Urinary bladder (tissue), 4 donors: ENCODE measurements around the gene SVIL. TPM values are rescaled to one million over a fixed set of nuclear protein-coding genes. Genes with fewer than 3 reads are reported as not detected.
"Not testable (repeated sequence)": the region's sequence is repeated elsewhere in the genome, so short reads cannot be mapped to it uniquely, and the experiment has no call there.

Experiments
- DNase-seq: peaks from one replicate; pipeline ENCODE4 v3.0.0-alpha.2; 2015; ENCODE audit errors: extremely low spot score
- H3K27ac ChIP-seq: one replicate; pipeline ENCODE4 v1.5.1; 2013; ENCODE audit warnings: low read depth, mild to moderate bottlenecking, moderate library complexity
- H3K36me3 ChIP-seq: one replicate; pipeline ENCODE4 v1.6.1; 2013; ENCODE audit warnings: mild to moderate bottlenecking, moderate library complexity; ENCODE audit not compliant: insufficient read depth
- H3K4me1 ChIP-seq: one replicate; pipeline ENCODE4 v1.6.1; 2013; ENCODE audit warnings: mild to moderate bottlenecking, moderate library complexity; ENCODE audit not compliant: insufficient read depth
- H3K4me3 ChIP-seq: one replicate; pipeline ENCODE4 v1.5.1; 2013; ENCODE audit warnings: low read depth, low read length
- WGBS: extraction: QIAGEN DNeasy Blood & Tissue Kit; methylation state at CpG from one replicate; pipeline ENCODE4 v1.1.7; 2013; 5-methylcytosine and 5-hydroxymethylcytosine counted together
- polyA plus RNA-seq: library from polyadenylated mRNA; stranded (reverse); fragments of 200-250 nt; gene quantifications from one replicate; pipeline ENCODE4 v1.2.3, GENCODE V29; 2013
- total RNA-seq: library from RNA; depleted of rRNA; stranded (reverse); fragments of >200 nt; gene quantifications from one replicate; pipeline ENCODE4 v1.2.3, GENCODE V29; 2014
- donor health status: healthy with polysubstance abuse.
- donor health status: healthy.

The SVIL gene
- total and polyA plus RNA-seq, 2 donors, result 176 to 552 TPM

- Histone ChIP-seq H3K27ac (no peak overlapping the region), H3K4me3 (no peak overlapping the region), H3K4me1 (no peaks in the 10 kb centered on the region), H3K36me3 (no peaks in the 10 kb centered on the region)
- DNase-seq, result no peak
- WGBS, result 87% methylated on average over 10 of the region's 10 CpGs
Measured at GRCh38 chr10:29610876-29611647, 23.7 kb downstream of the SVIL start.

GRCh38 chr10:29610331-29610730, 24.4 kb downstream of the SVIL start:
- H3K4me3 ChIP-seq, result not testable (repeated sequence)

GRCh38 chr10:29609696-29610095, 25.1 kb downstream of the SVIL start:
- no peaks in the 10 kb centered on the region for H3K4me1 ChIP-seq
- 89% methylated on average over 3 of the region's 3 CpGs for WGBS
- H3K4me3 ChIP-seq, result no peak overlapping the region
- H3K27ac ChIP-seq, result no peak overlapping the region
- no peak for DNase-seq
- no peaks in the 10 kb centered on the region for H3K36me3 ChIP-seq

More at GRCh38 chr10:29610331-29610730, 24.4 kb downstream of the SVIL start:
- not testable (repeated sequence) for H3K36me3 ChIP-seq, DNase-seq, H3K27ac ChIP-seq, H3K4me1 ChIP-seq
- 95% methylated on average over 3 of the region's 3 CpGs for WGBS

- H3K4me1 ChIP-seq, result no peaks in the 10 kb centered on the region
Measured at GRCh38 chr10:29608476-29609301, 26.1 kb downstream of the SVIL start.

GRCh38 chr10:29608062-29608461, 26.7 kb downstream of the SVIL start:
- DNase-seq, result no peak
- no peaks in the 10 kb centered on the region for H3K4me1 ChIP-seq
- no peak overlapping the region for H3K27ac ChIP-seq

More at GRCh38 chr10:29608476-29609301, 26.1 kb downstream of the SVIL start:
- Histone ChIP-seq H3K36me3 (no peaks in the 10 kb centered on the region), H3K27ac (no peak overlapping the region), H3K4me3 (no peak overlapping the region)
- WGBS, result 86% methylated on average over 11 of the region's 11 CpGs
- no peak for DNase-seq

GRCh38 chr10:29607576-29607975, 27.2 kb downstream of the SVIL start:
- no peak overlapping the region for H3K4me3 ChIP-seq
- no peak overlapping the region for H3K27ac ChIP-seq
- DNase-seq, result no peak
- 74% methylated on average over 4 of the region's 4 CpGs for WGBS
- H3K36me3 ChIP-seq, result no peaks in the 10 kb centered on the region
- H3K4me1 ChIP-seq, result no peaks in the 10 kb centered on the region

More at GRCh38 chr10:29608062-29608461, 26.7 kb downstream of the SVIL start:
- no peaks in the 10 kb centered on the region for H3K36me3 ChIP-seq
- WGBS, result 56% methylated on average over 4 of the region's 4 CpGs
- H3K4me3 ChIP-seq, result no peak overlapping the region

GRCh38 chr10:29606693-29607092, 28.1 kb downstream of the SVIL start:
- 73% methylated on average over 7 of the region's 7 CpGs for WGBS
- not testable (repeated sequence) for H3K27ac ChIP-seq, DNase-seq, H3K4me1 ChIP-seq, H3K36me3 ChIP-seq, H3K4me3 ChIP-seq

- H3K4me3 ChIP-seq, result no peak overlapping the region
- no peaks in the 10 kb centered on the region for H3K36me3 ChIP-seq
- no peak for DNase-seq
- WGBS, result 90% methylated on average over 9 of the region's 9 CpGs
- no peaks in the 10 kb centered on the region for H3K4me1 ChIP-seq
- no peak overlapping the region for H3K27ac ChIP-seq
Measured at GRCh38 chr10:29604291-29604825, 30.4 kb downstream of the SVIL start.

- Histone ChIP-seq H3K36me3 (no peaks in the 10 kb centered on the region), H3K4me3 (no peak overlapping the region), H3K4me1 (no peaks in the 10 kb centered on the region), H3K27ac (no peak overlapping the region)
- DNase-seq, result no peak
- WGBS, result 67% methylated on average over 3 of the region's 3 CpGs
Measured at GRCh38 chr10:29603223-29603896, 31.4 kb downstream of the SVIL start.

GRCh38 chr10:29600821-29601220, 34.0 kb downstream of the SVIL start:
- 91% methylated on average over 6 of the region's 6 CpGs for WGBS
- DNase-seq, result no peak

GRCh38 chr10:29600067-29600466, 34.7 kb downstream of the SVIL start:
- Histone ChIP-seq H3K4me1 (no peaks in the 10 kb centered on the region), H3K27ac (no peak overlapping the region), H3K36me3 (no peaks in the 10 kb centered on the region), H3K4me3 (no peak overlapping the region)
- 95% methylated on average over 2 of the region's 2 CpGs for WGBS
- no peak for DNase-seq

More at GRCh38 chr10:29600821-29601220, 34.0 kb downstream of the SVIL start:
- no peak overlapping the region for H3K27ac ChIP-seq
- no peaks in the 10 kb centered on the region for H3K4me1 ChIP-seq
- H3K36me3 ChIP-seq, result no peaks in the 10 kb centered on the region
- H3K4me3 ChIP-seq, result no peak overlapping the region

GRCh38 chr10:29598851-29599311, 35.9 kb downstream of the SVIL start:
- 25% methylated on average over 6 of the region's 6 CpGs for WGBS
- H3K27ac ChIP-seq, result no peak overlapping the region
- DNase-seq, result no peak
- peaks cover 1% of the 10 kb centered on the region for H3K4me1 ChIP-seq
- no peak overlapping the region for H3K4me3 ChIP-seq
- no peaks in the 10 kb centered on the region for H3K36me3 ChIP-seq

- no peak overlapping the region for H3K27ac ChIP-seq
- 87% methylated on average over 11 of the region's 11 CpGs for WGBS
- H3K4me3 ChIP-seq, result no peak overlapping the region
- H3K4me1 ChIP-seq, result peaks cover 1% of the 10 kb centered on the region
- H3K36me3 ChIP-seq, result no peaks in the 10 kb centered on the region
- no peak for DNase-seq
Measured at GRCh38 chr10:29596826-29597225, 37.9 kb downstream of the SVIL start.
